ENCODE measurements around the gene NMNAT3.
"Not testable (repeated sequence)": the region's sequence is repeated elsewhere in the genome, so short reads cannot be mapped to it uniquely, and the experiment has no call there.

NMNAT3 gene

GRCh38 chr3:139608108-139608380 is 69.7 kb downstream of the NMNAT3 start:
- no peak overlapping the region for H3K9ac ChIP-seq
- no peak overlapping the region for H3K4me3 ChIP-seq
- no peaks in the 10 kb centered on the region for H3K36me3 ChIP-seq
- 0 out of 22 replicates have a peak, but pooled peaks cover 0 to 4% (median 0%) of the 10 kb centered on the region in 11 experiments for H3K9me3 ChIP-seq (replicated peaks in 1 of 11)
- no peaks in the 10 kb centered on the region for H3K4me1 ChIP-seq
- H3K4me2 ChIP-seq: no peak overlapping the region
- no peak overlapping the region for H3K27ac ChIP-seq
- H3K27me3 ChIP-seq: no peaks in the 10 kb centered on the region
- H4K20me1 ChIP-seq: no peaks in the 10 kb centered on the region; a peak in 1 of 22 replicates
- no peak for TF ChIP-seq Cebpa-rat (IDR thresholded peaks at IDR 0.05)

GRCh38 chr3:139607257-139608107 is 70.3 kb downstream of the NMNAT3 start:
- no peaks in the 10 kb centered on the region for H3K36me3 ChIP-seq
- no peak for TF ChIP-seq Cebpa-rat (IDR thresholded peaks at IDR 0.05)
- H3K4me2 ChIP-seq: no peak overlapping the region
- H3K27me3 ChIP-seq: no peaks in the 10 kb centered on the region
- no peaks in the 10 kb centered on the region for H3K4me1 ChIP-seq
- H3K4me3 ChIP-seq: no peak overlapping the region
- H3K9me3 ChIP-seq (replicated peaks in 1 of 11): 0 out of 22 replicates have a peak, but pooled peaks cover 0 to 4% (median 0%) of the 10 kb centered on the region in 11 experiments
- no peak overlapping the region for H3K27ac ChIP-seq
- H4K20me1 ChIP-seq: no peaks in the 10 kb centered on the region; a peak in 1 of 22 replicates
- H3K9ac ChIP-seq: no peak overlapping the region

- no peak for TF ChIP-seq Cebpa-rat (IDR thresholded peaks at IDR 0.05)
- Histone ChIP-seq H3K4me1 (0 out of 20 replicates have a peak, but pooled peaks cover 0 to 4% (median 0%) of the 10 kb centered on the region in 10 experiments), H3K27me3 (no peaks in the 10 kb centered on the region), H3K27ac (no peak overlapping the region), H3K4me2 (no peak overlapping the region), H3K4me3 (no peak overlapping the region), H3K9ac (no peak overlapping the region), H3K36me3 (no peaks in the 10 kb centered on the region), H3K9me3 (replicated peaks in 1 of 11) (no peaks in the 10 kb centered on the region), H4K20me1 (no peaks in the 10 kb centered on the region; a peak in 1 of 22 replicates)
These were observed 75.8 kb downstream of the NMNAT3 start for GRCh38 chr3:139602003-139602402.

- no peak for TF ChIP-seq Cebpa-rat (IDR thresholded peaks at IDR 0.05)
- H3K4me3 ChIP-seq: no peak overlapping the region
- H3K4me2 ChIP-seq: no peak overlapping the region
- H3K9ac ChIP-seq: no peak overlapping the region
- H3K27ac ChIP-seq: no peak overlapping the region
- H3K4me1 ChIP-seq: 0 out of 20 replicates have a peak, but pooled peaks cover 0 to 4% (median 0%) of the 10 kb centered on the region in 10 experiments
- H3K27me3 ChIP-seq: no peaks in the 10 kb centered on the region
- no peaks in the 10 kb centered on the region for H3K36me3 ChIP-seq
- H4K20me1 ChIP-seq: no peaks in the 10 kb centered on the region; a peak in 1 of 22 replicates
- no peaks in the 10 kb centered on the region for H3K9me3 ChIP-seq (replicated peaks in 1 of 11)
These were observed 76.4 kb downstream of the NMNAT3 start for GRCh38 chr3:139601191-139601961.

GRCh38 chr3:139597947-139598346 is 79.8 kb downstream of the NMNAT3 start:
- Histone ChIP-seq H3K4me2 (no peak overlapping the region), H3K9ac (no peak overlapping the region), H3K36me3 (no peaks in the 10 kb centered on the region), H3K4me3 (no peak overlapping the region), H3K9me3 (replicated peaks in 1 of 11) (no peaks in the 10 kb centered on the region), H3K27ac (no peak overlapping the region), H4K20me1 (no peaks in the 10 kb centered on the region), H3K27me3 (no peaks in the 10 kb centered on the region), H3K4me1 (0 out of 20 replicates have a peak, but pooled peaks cover 0 to 4% (median 0%) of the 10 kb centered on the region in 10 experiments)
- TF ChIP-seq Cebpa-rat (IDR thresholded peaks at IDR 0.05): no peak

GRCh38 chr3:139591186-139591585 is 86.6 kb downstream of the NMNAT3 start:
- H3K4me2 ChIP-seq; H3K27me3 ChIP-seq; H3K9ac ChIP-seq; H3K9me3 ChIP-seq (replicated peaks in 1 of 11); H4K20me1 ChIP-seq; H3K4me1 ChIP-seq; H3K36me3 ChIP-seq; H3K4me3 ChIP-seq; H3K27ac ChIP-seq: not testable (repeated sequence)

- no peak overlapping the region for H3K4me3 ChIP-seq
- no peak for TF ChIP-seq Cebpa-rat (IDR thresholded peaks at IDR 0.05)
These were observed 89.3 kb downstream of the NMNAT3 start for GRCh38 chr3:139588450-139588849.

GRCh38 chr3:139587797-139588196 is 90.0 kb downstream of the NMNAT3 start:
- H3K9me3 ChIP-seq (replicated peaks in 1 of 11): no peaks in the 10 kb centered on the region
- TF ChIP-seq Cebpa-rat (IDR thresholded peaks at IDR 0.05): no peak
- H3K27ac ChIP-seq: no peak overlapping the region
- no peaks in the 10 kb centered on the region for H4K20me1 ChIP-seq
- no peak overlapping the region for H3K4me2 ChIP-seq
- H3K4me1 ChIP-seq: no peaks in the 10 kb centered on the region
- no peaks in the 10 kb centered on the region for H3K36me3 ChIP-seq
- no peak overlapping the region for H3K4me3 ChIP-seq
- H3K9ac ChIP-seq: no peak overlapping the region
- no peaks in the 10 kb centered on the region for H3K27me3 ChIP-seq

More at GRCh38 chr3:139588450-139588849, 89.3 kb downstream of the NMNAT3 start:
- no peaks in the 10 kb centered on the region for H3K9me3 ChIP-seq (replicated peaks in 1 of 11)
- H3K9ac ChIP-seq: no peak overlapping the region
- no peak overlapping the region for H3K4me2 ChIP-seq
- H3K4me1 ChIP-seq: no peaks in the 10 kb centered on the region
- no peaks in the 10 kb centered on the region for H4K20me1 ChIP-seq
- no peak overlapping the region for H3K27ac ChIP-seq
- no peaks in the 10 kb centered on the region for H3K36me3 ChIP-seq
- H3K27me3 ChIP-seq: no peaks in the 10 kb centered on the region

- no peaks in the 10 kb centered on the region for H4K20me1 ChIP-seq
- H3K9me3 ChIP-seq (replicated peaks in 1 of 11): no peaks in the 10 kb centered on the region
- H3K4me2 ChIP-seq: no peak overlapping the region
- H3K27me3 ChIP-seq: no peaks in the 10 kb centered on the region
- no peak overlapping the region for H3K9ac ChIP-seq
- H3K4me1 ChIP-seq: no peaks in the 10 kb centered on the region
- TF ChIP-seq Cebpa-rat (IDR thresholded peaks at IDR 0.05): no peak
- H3K36me3 ChIP-seq: no peaks in the 10 kb centered on the region
- no peak overlapping the region for H3K4me3 ChIP-seq
- no peak overlapping the region for H3K27ac ChIP-seq
These were observed 91.3 kb downstream of the NMNAT3 start for GRCh38 chr3:139586420-139587017.

Data from BLaER1 treated with 17β-estradiol and CSF1 and Interleukin-3, amounts not matched to agents 10 nM and 100 nM (cell line).